GM19397 (cell line): Measurements from ENCODE around the gene CCDC40.
A peak's percentile ranks its signal among the peaks of the same experiment; 100 is the strongest.

Experiments
- ATAC-seq: cut with Tn5 transposase; IDR thresholded peaks from one replicate; pipeline ENCODE4 v1.9.1; 2021; ENCODE audit warnings: mild to moderate bottlenecking, moderate library complexity; ENCODE audit not compliant: unreplicated experiment

The CCDC40 gene

DNA sequence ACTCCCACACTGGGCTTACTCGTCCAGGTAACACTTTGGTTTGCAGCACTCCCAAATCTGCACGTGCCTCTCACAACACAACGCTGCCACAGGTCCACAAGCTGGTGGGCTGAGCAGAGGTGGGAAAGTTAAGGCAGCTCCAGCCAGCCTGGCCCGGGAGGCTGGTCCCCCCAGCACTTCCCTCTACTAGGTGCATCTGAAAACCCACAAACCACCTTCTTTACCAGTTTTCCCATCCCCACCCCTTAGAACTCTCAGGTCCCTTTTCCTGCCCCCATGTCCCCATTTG lies 63.5 kb downstream of the CCDC40 start:
- ATAC-seq, result no peak

DNA sequence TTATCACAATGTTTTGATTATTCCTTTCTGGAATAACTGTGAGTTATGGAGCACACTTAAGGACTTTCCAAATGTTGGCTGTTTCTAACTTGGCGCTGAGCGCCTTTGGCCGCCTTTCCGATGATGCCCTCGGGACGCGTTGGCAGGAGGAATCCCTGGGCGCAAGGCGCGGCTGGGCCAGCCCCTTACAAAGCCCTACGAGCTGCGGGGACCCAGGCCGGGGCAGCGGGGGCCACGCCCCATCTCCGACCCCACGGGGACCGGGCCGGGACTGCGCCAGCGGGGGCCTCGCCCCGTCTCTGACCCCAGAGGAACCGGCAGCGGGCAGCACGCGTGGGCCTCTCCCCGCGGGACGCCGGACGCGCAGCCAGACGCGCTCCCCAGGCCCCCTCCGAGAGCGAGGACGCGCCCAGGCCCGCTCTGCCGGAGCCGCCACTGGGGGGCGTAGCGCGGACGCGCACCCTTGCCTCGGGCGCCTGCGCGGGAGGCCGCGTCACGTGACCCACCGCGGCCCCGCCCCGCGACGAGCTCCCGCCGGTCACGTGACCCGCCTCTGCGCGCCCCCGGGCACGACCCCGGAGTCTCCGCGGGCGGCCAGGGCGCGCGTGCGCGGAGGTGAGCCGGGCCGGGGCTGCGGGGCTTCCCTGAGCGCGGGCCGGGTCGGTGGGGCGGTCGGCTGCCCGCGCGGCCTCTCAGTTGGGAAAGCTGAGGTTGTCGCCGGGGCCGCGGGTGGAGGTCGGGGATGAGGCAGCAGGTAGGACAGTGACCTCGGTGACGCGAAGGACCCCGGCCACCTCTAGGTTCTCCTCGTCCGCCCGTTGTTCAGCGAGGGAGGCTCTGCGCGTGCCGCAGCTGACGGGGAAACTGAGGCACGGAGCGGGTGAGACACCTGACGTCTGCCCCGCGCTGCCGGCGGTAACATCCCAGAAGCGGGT lies 64.8 kb downstream of the CCDC40 start, which contains the start of gene GAA:
Gene GAA, plus strand, starts transcription at position 571 of the 935 bp plus-strand sequence. CDS start 3,006 bp downstream, outside the sequence.
- peak; percentile 86 for ATAC-seq

DNA sequence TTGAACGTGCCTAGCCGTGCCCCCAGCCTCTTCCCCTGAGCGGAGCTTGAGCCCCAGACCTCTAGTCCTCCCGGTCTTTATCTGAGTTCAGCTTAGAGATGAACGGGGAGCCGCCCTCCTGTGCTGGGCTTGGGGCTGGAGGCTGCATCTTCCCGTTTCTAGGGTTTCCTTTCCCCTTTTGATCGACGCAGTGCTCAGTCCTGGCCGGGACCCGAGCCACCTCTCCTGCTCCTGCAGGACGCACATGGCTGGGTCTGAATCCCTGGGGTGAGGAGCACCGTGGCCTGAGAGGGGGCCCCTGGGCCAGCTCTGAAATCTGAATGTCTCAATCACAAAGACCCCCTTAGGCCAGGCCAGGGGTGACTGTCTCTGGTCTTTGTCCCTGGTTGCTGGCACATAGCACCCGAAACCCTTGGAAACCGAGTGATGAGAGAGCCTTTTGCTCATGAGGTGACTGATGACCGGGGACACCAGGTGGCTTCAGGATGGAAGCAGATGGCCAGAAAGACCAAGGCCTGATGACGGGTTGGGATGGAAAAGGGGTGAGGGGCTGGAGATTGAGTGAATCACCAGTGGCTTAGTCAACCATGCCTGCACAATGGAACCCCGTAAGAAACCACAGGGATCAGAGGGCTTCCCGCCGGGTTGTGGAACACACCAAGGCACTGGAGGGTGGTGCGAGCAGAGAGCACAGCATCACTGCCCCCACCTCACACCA lies 65.7 kb downstream of the CCDC40 start:
- ATAC-seq, result peak; percentile 3

DNA sequence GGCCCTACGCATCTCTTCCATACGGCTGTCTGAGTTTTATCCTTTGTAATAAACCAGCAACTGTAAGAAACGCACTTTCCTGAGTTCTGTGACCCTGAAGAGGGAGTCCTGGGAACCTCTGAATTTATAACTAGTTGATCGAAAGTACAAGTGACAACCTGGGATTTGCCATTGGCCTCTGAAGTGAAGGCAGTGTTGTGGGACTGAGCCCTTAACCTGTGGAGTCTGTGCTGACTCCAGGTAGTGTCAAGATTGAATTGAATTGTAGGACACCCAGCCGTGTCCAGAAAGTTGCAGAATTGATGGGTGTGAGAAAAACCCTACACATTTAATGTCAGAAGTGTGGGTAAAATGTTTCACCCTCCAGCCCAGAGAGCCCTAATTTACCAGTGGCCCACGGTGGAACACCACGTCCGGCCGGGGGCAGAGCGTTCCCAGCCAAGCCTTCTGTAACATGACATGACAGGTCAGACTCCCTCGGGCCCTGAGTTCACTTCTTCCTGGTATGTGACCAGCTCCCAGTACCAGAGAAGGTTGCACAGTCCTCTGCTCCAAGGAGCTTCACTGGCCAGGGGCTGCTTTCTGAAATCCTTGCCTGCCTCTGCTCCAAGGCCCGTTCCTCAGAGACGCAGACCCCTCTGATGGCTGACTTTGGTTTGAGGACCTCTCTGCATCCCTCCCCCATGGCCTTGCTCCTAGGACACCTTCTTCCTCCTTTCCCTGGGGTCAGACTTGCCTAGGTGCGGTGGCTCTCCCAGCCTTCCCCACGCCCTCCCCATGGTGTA lies 66.4 kb downstream of the CCDC40 start:
- no peak for ATAC-seq

DNA sequence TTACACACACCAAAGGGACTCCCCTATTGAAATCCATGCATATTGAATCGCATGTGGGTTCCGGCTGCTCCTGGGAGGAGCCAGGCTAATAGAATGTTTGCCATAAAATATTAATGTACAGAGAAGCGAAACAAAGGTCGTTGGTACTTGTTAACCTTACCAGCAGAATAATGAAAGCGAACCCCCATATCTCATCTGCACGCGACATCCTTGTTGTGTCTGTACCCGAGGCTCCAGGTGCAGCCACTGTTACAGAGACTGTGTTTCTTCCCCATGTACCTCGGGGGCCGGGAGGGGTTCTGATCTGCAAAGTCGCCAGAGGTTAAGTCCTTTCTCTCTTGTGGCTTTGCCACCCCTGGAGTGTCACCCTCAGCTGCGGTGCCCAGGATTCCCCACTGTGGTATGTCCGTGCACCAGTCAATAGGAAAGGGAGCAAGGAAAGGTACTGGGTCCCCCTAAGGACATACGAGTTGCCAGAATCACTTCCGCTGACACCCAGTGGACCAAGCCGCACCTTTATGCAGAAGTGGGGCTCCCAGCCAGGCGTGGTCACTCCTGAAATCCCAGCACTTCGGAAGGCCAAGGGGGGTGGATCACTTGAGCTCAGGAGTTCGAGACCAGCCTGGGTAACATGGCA lies 67.1 kb downstream of the CCDC40 start:
- no peak for ATAC-seq

DNA sequence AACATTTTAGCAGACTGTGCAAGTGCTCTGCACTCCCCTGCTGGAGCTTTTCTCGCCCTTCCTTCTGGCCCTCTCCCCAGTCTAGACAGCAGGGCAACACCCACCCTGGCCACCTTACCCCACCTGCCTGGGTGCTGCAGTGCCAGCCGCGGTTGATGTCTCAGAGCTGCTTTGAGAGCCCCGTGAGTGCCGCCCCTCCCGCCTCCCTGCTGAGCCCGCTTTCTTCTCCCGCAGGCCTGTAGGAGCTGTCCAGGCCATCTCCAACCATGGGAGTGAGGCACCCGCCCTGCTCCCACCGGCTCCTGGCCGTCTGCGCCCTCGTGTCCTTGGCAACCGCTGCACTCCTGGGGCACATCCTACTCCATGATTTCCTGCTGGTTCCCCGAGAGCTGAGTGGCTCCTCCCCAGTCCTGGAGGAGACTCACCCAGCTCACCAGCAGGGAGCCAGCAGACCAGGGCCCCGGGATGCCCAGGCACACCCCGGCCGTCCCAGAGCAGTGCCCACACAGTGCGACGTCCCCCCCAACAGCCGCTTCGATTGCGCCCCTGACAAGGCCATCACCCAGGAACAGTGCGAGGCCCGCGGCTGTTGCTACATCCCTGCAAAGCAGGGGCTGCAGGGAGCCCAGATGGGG lies 68.0 kb downstream of the CCDC40 start:
- ATAC-seq, result no peak

DNA sequence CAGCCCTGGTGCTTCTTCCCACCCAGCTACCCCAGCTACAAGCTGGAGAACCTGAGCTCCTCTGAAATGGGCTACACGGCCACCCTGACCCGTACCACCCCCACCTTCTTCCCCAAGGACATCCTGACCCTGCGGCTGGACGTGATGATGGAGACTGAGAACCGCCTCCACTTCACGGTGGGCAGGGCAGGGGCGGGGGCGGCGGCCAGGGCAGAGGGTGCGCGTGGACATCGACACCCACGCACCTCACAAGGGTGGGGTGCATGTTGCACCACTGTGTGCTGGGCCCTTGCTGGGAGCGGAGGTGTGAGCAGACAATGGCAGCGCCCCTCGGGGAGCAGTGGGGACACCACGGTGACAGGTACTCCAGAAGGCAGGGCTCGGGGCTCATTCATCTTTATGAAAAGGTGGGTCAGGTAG lies 68.5 kb downstream of the CCDC40 start:
- ATAC-seq, result no peak

DNA sequence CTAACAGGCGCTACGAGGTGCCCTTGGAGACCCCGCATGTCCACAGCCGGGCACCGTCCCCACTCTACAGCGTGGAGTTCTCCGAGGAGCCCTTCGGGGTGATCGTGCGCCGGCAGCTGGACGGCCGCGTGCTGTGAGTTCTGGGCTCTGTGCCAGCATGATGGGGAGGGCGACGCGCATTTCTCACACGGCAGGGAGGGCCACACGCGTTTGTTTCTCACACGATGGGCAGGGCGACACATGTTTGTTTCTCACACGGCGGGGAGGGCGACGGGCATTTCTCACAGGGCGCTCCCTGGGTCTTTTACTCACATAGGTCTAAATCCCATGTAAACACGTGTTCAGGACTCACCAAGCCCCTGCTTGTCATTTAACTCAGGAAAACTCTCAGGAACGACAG lies 69.3 kb downstream of the CCDC40 start:
- ATAC-seq, result no peak

DNA sequence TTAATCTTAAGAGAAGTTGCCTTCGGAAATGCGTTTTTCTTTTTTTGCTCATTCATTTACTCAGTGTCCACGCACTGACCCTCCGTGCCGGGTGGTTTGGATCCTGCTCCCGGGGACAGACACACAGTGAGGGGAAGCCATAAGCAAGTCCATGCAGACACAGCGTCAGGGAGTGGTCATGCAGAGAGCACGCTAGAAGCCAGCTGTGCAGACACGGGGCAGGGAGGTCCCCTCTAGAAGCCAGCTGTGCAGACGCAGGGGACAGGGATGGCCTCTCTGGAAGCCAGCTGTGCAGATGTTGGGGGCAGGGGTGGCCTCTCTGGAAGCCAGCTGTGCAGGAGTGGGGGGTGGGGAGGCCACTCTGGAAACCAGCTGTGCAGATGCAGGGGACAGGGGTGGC lies 69.7 kb downstream of the CCDC40 start:
- no peak for ATAC-seq

DNA sequence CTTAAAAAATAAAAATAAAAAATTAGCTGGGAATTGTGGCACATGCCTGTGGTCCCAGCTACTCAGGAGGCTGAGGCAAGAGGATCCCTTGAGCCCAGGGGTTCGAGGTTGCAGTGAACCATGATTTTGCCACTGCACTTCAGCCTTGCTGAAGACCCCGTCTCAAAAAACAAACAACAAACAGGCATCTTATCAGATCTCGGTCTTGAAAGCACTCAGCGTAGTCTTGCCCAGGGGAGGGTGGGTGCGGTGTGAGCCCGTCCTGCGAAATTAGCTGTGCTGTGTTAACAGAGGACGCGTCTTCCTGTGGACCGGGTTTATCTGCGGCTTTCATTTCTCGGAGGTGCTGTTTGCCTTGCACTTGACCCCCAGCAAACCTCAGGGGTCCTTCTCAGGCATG lies 70.3 kb downstream of the CCDC40 start:
- no peak for ATAC-seq

DNA sequence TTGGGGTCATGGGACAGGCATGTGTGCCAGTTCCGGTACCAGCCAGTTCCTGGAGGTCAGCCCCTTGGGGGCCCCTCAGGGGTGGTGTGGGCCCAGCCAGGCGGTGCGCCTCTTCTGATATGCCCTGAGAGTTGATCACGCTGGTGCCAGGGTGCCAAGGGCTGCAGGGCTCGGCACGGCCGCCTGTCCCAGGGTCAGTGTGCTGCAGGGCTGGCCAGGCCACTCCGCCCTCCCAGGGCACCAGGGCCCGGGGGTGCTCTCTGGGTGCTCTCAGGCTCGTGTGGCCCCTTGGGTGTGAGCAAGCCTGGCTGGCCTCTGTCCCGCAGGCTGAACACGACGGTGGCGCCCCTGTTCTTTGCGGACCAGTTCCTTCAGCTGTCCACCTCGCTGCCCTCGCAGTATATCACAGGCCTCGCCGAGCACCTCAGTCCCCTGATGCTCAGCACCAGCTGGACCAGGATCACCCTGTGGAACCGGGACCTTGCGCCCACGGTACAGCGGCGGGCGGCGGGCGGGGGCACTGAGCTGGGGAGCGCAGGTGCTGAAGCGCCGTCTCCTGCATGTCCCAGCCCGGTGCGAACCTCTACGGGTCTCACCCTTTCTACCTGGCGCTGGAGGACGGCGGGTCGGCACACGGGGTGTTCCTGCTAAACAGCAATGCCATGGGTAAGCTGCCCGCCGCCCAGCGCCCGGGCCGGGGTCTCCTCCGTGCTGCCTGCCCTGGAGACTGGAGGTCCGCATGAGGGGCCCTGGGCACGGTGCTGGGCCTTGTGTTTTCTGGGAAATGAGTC lies 71.0 kb downstream of the CCDC40 start:
- ATAC-seq, result no peak

DNA sequence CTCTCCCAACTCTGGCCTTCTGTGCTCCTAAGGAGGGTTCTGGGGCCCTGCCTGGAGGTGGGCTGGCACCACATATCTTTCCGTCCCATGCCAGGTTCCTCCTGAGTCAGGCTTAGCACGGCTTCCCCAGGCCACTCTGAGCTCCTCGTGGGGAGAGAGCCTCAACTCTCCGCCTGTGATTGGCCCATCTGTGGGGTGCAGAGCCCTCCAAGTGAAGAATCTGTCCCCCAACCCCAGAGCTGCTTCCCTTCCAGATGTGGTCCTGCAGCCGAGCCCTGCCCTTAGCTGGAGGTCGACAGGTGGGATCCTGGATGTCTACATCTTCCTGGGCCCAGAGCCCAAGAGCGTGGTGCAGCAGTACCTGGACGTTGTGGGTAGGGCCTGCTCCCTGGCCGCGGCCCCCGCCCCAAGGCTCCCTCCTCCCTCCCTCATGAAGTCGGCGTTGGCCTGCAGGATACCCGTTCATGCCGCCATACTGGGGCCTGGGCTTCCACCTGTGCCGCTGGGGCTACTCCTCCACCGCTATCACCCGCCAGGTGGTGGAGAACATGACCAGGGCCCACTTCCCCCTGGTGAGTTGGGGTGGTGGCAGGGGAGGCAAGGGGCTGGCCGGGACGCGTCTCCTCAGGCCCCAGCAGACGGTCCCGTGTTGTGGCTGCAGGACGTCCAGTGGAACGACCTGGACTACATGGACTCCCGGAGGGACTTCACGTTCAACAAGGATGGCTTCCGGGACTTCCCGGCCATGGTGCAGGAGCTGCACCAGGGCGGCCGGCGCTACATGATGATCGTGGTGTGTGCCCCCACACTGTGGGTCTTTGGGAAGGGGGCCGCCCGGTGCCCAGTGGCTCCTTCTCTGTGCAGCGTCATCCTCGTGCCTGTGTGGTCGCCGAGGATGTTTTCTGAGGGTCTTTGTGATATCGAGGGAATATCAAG lies 71.9 kb downstream of the CCDC40 start:
- no peak for ATAC-seq

DNA sequence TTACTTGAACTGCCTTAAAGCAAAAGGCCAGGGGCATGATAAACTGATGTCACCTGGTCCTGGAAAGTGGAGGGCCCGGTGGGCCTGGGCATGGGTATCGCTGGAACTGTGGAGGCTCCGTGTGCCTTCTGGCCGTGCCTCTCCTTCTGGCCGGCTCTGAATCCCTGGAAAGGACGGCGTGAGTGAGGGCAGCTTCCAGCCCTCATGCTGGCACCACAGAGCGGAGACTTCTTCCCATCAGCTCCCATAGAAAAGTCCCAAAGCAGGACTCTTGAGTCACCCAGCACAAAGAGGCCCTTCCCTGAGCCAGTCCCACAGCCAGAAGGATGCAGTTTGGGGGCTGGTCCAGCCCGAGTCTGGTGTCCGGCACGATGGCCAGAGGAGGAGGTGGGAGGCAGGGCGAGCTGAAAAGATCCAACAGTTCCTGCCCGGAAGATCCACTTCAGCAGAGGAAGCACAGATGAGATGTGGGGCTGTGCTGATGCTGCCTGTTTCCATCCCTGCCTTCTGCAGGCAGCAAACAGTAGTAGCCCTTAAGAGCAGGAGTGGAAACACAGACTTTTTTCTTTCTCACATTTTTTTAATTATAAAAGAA lies 72.7 kb downstream of the CCDC40 start:
- no peak for ATAC-seq

DNA sequence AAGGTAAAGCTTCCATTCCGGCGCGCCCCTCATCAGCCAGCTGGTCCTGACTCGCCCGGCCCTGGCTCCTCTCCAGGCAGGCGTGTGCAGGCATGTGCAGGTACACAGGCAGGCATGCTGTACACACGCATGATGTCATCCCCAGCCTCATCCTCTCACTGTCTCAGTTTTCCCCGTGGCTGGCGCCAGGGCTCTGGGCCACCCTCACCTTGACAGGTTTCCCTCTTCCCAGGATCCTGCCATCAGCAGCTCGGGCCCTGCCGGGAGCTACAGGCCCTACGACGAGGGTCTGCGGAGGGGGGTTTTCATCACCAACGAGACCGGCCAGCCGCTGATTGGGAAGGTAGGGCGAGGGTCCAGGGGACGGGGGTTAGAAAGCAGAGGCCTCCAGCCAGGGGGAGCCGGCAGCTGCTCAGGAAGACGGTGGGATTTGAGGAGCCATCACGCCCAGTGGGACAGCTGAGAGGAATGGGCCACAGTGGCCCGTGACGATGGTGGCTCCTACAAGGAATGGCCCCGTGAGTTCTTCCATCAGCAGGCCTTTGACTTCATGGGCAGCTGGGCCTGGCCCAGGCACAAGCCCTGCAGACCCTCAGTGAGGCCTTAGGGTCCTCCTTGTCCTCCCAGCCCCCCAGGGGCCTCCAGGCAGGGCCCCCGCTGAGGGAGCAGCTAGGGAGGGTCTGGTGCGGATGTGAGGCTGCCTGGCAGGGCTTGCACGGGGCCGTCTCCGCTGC lies 73.4 kb downstream of the CCDC40 start:
- ATAC-seq, result no peak

DNA sequence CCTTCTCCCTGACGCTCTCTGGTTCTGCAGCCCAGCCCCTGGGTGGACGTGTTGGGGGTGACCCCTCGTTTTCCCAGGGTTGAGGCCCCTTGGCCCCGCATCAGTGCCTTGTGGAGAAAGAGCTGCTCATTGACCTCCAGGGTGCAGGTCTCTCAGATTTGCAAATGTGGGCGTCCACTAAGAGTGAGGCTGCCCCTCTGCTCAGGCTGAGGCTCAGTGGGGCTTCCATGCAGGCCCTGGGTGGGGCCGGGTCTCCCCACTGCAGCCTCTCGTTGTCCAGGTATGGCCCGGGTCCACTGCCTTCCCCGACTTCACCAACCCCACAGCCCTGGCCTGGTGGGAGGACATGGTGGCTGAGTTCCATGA lies 74.0 kb downstream of the CCDC40 start:
- ATAC-seq, result no peak

DNA sequence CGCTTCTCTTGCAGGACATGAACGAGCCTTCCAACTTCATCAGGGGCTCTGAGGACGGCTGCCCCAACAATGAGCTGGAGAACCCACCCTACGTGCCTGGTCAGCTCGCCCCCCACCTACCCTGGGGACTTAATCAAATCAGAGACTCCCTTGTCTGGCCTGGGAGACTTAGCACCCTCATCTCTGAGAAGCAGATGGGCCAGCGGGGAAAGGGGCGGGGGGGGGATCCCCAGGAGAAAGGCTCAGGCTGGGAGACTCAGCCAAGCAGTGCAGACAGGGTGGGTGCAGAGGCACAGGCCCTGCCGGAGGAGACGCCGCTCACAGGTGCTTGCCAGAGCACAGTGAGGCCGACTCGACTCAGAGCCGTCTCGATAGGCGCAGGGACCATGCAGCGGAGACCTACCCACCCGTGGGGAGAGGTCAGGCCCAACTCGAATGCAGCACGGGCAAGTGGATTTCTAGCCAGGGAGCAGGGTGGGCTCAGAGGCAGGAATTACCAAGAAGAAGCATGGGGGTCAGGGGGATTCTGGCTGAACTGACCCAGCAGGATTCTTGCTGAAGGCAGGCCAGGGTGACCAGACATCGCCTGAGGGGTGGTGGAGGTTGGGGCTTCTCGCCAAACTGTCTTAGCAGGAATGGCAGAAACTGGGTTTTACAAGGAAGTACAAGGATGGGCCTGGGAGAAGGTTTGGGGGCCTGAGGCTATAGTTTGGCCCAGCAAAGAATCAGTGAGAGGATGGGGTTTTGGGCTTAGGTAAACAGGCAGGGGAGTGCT lies 74.7 kb downstream of the CCDC40 start:
- ATAC-seq, result no peak
